C4-2B (cell line): ENCODE results near the gene KSR2.

Experiments
- CTCF ChIP-seq: fragments of 450-650 bp; conservative IDR thresholded peaks from 2 replicates; pipeline ENCODE4 v1.5.1; 2017; ENCODE audit warnings: mild to moderate bottlenecking
- ZFX ChIP-seq: fragments of 450-650 bp; IDR thresholded peaks from 2 replicates; pipeline ENCODE4 v1.6.1; 2017

- no peak for TF ChIP-seq CTCF
- TF ChIP-seq ZFX = no peak
Observed at GRCh38 chr12:117459229-117459628, 509.6 kb downstream of the KSR2 start.
